Colonic mucosa (tissue), 4 donors: Measurements from ENCODE around the gene IFNG-AS1. TPM values are rescaled to one million over a fixed set of nuclear protein-coding genes. Genes with fewer than 3 reads are reported as not detected.

Experiments
- DNase-seq: peaks from one replicate; pipeline ENCODE4 v3.0.0-alpha.2; 2020
- H3K27ac ChIP-seq: fragments of 200-600 bp; one replicate; pipeline ENCODE4 v1.8.0; 2021
- H3K27me3 ChIP-seq: fragments of 200-600 bp; one replicate; pipeline ENCODE4 v1.8.0; 2021
- H3K36me3 ChIP-seq: fragments of 200-600 bp; one replicate; pipeline ENCODE4 v1.8.0; 2021
- H3K4me1 ChIP-seq: fragments of 200-600 bp; one replicate; pipeline ENCODE4 v1.8.0; 2021; ENCODE audit warnings: mild to moderate bottlenecking
- H3K4me3 ChIP-seq: fragments of 200-600 bp; one replicate; pipeline ENCODE4 v1.8.0; 2021
- H3K9ac ChIP-seq, 2 donors: one replicate each; pipeline ENCODE4 v1.7.0; 2013; ENCODE audit warnings: control low read depth in 2 of 2, low read depth in 2 of 2, low read length in 2 of 2
- H3K9me3 ChIP-seq: fragments of 200-600 bp; one replicate; pipeline ENCODE4 v1.8.0; 2021
- intact Hi-C: fragments of 100-400 bp; cut with DNase I; formaldehyde crosslinking; loops from one replicate; pipeline ENCODE4 v1.14.1; 2022
- total RNA-seq, 2 donors: library from RNA; stranded (reverse); fragmentation: NEBNext Ultra II Directional in 1 of 2; extraction: Animal tissue kit (Norgen Biotek cat#: 25700) in 1 of 2; gene quantifications; one replicate each; pipeline ENCODE4 v1.2.1, GENCODE V29; 2021
- TF ChIP-seq, protein P1 (sequence below): fragments of 200-600 bp; IDR thresholded peaks from one replicate; pipeline ENCODE4 v1.8.0; 2022; ENCODE audit warnings: antibody characterized with exemption, mild to moderate bottlenecking
- donor health status: healthy.
- donor health status: DM: no; HTN: no; CAD: no.
- donor health status: DM: no; HTN: no; CAD: no.

Gene IFNG-AS1
- total RNA-seq, 2 donors from 2014 or later: not detected

DNA sequence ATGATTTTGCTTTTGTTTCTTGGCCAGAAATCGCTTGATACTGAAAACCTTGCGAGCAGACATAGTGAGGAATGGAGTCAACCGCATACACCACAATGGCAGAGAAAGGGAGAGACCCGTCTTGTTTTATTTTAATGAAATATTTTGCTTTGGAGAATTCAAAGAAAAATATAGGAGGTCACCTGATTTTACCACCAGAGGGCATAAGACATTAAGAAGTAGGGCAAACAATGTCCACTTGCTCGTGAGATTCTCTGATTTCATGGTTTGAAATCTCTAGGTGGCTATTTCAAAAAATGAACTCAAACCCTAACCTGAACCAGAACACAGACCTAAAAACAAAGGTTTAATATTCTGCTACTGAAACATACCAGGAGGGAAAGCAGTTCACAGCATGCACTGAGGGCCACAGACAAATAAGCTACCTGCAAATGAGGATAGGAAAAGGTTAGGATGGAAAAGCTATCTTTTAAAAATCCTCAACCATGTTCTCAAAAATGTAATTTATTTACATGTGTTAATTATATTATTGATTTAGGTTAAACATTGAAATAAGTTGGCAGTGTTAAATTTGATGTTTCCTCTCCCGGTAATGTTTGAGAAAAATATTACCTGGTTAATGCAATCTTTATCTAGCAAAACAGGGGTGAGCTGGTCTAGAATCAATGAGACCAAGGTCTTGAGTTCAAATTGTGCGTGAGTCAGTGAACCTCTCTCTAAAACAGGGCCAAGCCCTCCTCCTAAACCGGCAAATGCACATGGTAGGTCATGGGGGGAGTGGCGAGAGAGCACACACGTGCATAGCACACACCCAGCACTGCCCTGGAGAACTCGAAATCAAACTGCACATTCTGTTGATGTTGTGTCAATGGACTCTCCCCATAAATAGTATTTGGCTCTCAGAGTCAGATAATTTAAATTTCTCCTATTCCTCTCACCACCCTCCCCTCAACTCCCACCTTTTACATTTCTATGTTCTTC, 12.5 kb downstream of the IFNG-AS1 start:
- H3K27ac ChIP-seq: no peak overlapping the region
- intact Hi-C loops: no loop called here
- H3K27me3 ChIP-seq: no peaks in the 10 kb centered on the region
- no peak overlapping the region for H3K4me3 ChIP-seq
- no peaks in the 10 kb centered on the region for H3K9me3 ChIP-seq
- H3K36me3 ChIP-seq: no peaks in the 10 kb centered on the region
- TF ChIP-seq, protein P1, sequence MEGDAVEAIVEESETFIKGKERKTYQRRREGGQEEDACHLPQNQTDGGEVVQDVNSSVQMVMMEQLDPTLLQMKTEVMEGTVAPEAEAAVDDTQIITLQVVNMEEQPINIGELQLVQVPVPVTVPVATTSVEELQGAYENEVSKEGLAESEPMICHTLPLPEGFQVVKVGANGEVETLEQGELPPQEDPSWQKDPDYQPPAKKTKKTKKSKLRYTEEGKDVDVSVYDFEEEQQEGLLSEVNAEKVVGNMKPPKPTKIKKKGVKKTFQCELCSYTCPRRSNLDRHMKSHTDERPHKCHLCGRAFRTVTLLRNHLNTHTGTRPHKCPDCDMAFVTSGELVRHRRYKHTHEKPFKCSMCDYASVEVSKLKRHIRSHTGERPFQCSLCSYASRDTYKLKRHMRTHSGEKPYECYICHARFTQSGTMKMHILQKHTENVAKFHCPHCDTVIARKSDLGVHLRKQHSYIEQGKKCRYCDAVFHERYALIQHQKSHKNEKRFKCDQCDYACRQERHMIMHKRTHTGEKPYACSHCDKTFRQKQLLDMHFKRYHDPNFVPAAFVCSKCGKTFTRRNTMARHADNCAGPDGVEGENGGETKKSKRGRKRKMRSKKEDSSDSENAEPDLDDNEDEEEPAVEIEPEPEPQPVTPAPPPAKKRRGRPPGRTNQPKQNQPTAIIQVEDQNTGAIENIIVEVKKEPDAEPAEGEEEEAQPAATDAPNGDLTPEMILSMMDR: no peak
- no peaks in the 10 kb centered on the region for H3K4me1 ChIP-seq
- no peak for DNase-seq
- H3K9ac ChIP-seq: no peak overlapping the region

DNA sequence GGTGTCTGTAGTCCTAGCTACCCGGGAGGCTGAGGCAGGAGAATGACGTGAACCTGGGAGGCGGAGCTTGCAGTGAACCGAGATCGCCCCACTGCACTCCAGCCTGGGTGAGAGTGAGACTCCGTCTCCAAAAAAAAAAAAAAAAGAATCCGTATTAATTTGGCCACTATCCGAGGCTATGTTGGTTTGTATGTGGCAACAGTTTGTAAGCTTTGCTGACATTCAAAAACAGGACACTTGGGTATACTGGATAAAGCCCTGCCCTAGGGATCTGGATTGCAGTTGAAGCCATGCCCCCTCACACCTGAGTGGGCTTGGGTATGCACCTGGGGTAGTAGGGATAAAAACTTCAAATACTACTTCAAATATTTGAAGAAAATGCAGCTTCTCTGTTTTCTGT, 14.5 kb downstream of the IFNG-AS1 start:
- intact Hi-C loops: no loop called here
- Histone ChIP-seq H3K4me1 (no peaks in the 10 kb centered on the region), H3K36me3 (no peaks in the 10 kb centered on the region), H3K9ac (no peak overlapping the region), H3K27me3 (no peaks in the 10 kb centered on the region), H3K27ac (no peak overlapping the region), H3K9me3 (no peaks in the 10 kb centered on the region), H3K4me3 (no peak overlapping the region)
- DNase-seq: no peak
- TF ChIP-seq, protein P1: no peak

DNA sequence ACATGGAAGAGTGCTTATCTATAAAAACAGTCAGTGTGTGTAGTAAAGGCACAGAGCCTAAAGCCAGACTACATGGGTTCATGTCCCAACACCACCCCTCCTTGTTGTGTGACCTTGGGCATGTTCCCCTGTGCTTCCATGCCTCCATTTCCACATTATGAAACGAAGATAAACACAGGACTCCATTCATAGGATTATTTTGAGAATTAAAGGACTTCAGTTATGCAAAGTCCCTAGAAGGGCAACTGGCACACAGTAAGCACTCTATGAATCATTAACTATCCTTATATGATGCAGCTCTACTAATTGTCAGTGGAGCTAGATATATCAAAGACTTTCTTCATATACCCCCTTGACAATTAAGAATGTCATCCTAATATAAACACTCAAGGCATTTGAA, 17.8 kb downstream of the IFNG-AS1 start:
- Histone ChIP-seq H3K27ac (no peak overlapping the region), H3K9me3 (no peaks in the 10 kb centered on the region), H3K27me3 (no peaks in the 10 kb centered on the region), H3K4me1 (no peaks in the 10 kb centered on the region), H3K9ac (no peak overlapping the region), H3K36me3 (no peaks in the 10 kb centered on the region), H3K4me3 (no peak overlapping the region)
- intact Hi-C loops: no loop called here
- no peak for DNase-seq
- TF ChIP-seq, protein P1: no peak

DNA sequence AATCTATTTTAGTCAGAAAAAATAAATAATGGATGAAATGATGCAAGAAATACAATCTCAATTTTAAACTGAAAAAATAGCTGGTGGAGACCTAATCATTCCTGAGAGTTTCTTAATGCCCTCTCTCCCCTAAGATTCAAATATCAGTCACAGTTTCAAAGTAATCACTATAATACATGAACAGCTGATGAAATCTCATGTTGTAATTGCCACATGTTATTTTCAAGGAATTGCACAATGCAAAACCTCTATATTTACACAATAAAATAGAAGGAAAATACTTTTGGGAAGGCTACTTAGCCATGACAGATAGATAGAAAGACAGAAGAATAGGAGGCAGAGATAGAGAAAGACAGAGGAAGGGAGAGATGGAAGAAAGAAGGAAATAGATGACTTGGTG, 18.2 kb downstream of the IFNG-AS1 start:
- TF ChIP-seq, protein P1: no peak
- no peak overlapping the region for H3K27ac ChIP-seq
- DNase-seq: no peak
- H3K4me3 ChIP-seq: no peak overlapping the region
- H3K36me3 ChIP-seq: no peaks in the 10 kb centered on the region
- no peaks in the 10 kb centered on the region for H3K9me3 ChIP-seq
- H3K4me1 ChIP-seq: no peaks in the 10 kb centered on the region
- no peak overlapping the region for H3K9ac ChIP-seq
- H3K27me3 ChIP-seq: no peaks in the 10 kb centered on the region
- intact Hi-C loops: no loop called here

DNA sequence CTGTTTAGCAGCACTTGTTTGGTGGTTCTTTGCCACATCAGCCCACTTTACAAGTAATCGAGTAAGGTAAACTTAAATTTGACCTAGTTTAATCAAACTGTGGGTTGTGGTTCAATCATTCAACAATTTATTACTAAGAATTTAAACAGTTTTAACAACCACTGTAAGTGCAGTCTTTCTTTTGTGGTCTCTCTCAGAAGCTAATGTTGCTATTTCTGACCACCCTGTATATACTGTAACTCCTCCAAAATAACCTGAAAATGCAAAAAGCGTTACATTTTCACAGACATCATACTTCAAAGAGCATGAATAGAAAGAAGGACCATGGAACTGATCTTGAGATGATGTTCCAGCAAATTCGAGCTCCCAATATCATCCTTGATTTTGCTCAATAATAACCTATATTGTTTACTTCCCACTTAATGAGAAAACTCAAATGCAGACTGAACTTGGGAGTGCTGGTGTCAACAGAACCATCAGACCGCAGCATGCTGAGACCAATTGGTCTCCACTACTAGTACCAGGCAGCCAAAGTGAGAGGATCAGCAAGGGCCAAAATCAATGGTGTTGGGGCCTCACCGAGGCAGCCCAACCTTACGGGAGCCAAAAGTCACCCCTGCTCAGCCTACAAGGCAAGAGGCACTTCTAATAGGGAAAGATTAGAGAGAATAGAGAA, 22.1 kb downstream of the IFNG-AS1 start:
- intact Hi-C loops: no loop called here
- TF ChIP-seq, protein P1: no peak
- H3K27me3 ChIP-seq: no peaks in the 10 kb centered on the region
- no peaks in the 10 kb centered on the region for H3K36me3 ChIP-seq
- H3K4me1 ChIP-seq: no peaks in the 10 kb centered on the region
- H3K27ac ChIP-seq: no peak overlapping the region
- no peak overlapping the region for H3K9ac ChIP-seq
- H3K4me3 ChIP-seq: no peak overlapping the region
- no peak for DNase-seq
- H3K9me3 ChIP-seq: no peaks in the 10 kb centered on the region
